ENCODE results near the gene WDFY1.

WDFY1 gene

DNA sequence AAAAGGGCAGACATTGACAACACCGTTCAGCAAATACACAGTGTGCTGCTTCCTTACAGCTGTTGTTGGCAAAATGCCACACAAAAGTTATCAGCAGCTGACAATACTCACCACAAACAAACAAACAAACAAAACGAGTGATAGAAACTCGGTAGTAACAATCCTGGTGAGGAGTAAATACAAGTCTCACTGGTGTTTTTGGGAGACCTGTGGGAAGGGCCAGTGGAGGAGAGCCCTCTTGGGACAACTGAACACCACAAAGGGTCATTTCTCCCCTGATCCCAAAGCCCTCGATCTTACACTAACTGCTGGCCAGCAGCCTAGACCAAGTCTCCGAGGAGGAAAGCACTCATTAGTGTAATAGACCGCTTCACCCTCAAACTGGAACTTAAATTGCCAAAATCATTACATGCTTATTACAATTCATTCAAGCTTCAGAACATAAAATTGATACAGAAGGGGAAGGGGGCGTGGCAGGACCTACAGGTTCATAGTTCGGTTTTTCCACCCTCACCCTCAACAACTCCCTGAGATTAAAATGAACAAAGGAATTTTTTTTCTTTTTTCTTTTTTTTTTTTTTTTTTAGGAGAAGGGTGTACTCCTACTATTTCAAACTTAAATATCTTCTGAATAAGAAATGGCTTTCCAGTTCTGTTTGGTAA lies 112.8 kb downstream of the WDFY1 start:
- TF ChIP-seq, protein P1, sequence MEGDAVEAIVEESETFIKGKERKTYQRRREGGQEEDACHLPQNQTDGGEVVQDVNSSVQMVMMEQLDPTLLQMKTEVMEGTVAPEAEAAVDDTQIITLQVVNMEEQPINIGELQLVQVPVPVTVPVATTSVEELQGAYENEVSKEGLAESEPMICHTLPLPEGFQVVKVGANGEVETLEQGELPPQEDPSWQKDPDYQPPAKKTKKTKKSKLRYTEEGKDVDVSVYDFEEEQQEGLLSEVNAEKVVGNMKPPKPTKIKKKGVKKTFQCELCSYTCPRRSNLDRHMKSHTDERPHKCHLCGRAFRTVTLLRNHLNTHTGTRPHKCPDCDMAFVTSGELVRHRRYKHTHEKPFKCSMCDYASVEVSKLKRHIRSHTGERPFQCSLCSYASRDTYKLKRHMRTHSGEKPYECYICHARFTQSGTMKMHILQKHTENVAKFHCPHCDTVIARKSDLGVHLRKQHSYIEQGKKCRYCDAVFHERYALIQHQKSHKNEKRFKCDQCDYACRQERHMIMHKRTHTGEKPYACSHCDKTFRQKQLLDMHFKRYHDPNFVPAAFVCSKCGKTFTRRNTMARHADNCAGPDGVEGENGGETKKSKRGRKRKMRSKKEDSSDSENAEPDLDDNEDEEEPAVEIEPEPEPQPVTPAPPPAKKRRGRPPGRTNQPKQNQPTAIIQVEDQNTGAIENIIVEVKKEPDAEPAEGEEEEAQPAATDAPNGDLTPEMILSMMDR (IDR thresholded peaks at IDR 0.05; ENCODE audit: extremely low read depth, insufficient read depth, missing control alignments), result no peak
- no peak for DNase-seq (ENCODE audit: low spot score)
- in situ Hi-C loops (cut with MboI; ENCODE audit: low pct_unique_long_range_greater_than_20kb, low sequenced_read_pairs, unreplicated experiment), result loop anchor here (10.0 kb wide), 1 partner anchor 48 kb away; no protein-coding TSS in a partner anchor

DNA sequence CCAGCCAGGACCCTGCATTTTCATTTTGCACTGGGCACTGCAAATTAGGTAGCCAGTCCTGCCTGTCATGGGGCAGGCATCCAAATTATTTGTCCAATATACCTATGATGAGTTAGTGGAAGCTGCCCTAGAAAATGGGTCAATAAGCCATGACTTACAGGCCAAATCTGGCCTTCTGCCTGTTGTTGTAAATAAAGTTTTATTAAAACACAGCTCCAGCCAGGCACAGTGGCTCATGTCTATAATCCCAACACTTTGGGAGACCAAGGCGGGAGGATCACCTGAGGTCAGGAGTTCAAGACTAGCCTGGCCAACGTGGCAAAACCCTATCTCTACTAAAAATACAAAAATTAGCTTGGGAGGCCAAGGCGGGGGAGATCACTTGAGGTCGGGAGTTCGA lies 116.0 kb downstream of the WDFY1 start:
- TF ChIP-seq, protein P1 (IDR thresholded peaks at IDR 0.05; ENCODE audit: extremely low read depth, insufficient read depth, missing control alignments), result no peak
- in situ Hi-C loops (cut with MboI; ENCODE audit: low pct_unique_long_range_greater_than_20kb, low sequenced_read_pairs, unreplicated experiment), result no loop called here
- DNase-seq (ENCODE audit: low spot score), result no peak

DNA sequence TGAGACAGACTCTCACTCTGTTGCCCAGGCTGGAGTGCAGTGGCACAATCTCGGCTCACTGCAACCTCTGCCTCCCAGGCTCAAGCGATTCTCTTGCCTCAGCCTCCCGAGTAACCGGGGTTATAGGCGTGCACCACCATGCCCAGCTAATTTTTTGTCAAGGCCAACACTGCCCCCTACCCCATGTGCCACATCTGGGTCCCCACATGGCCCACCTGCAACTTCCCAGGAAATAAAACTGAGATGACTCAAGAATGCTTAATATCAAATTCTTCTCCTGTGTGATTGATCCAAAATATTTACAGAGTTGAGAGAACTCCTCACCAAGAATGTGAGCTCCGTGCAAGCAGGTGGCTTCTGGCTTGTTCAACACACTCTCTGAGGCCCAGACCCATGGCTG lies 116.8 kb downstream of the WDFY1 start:
- TF ChIP-seq, protein P1 (IDR thresholded peaks at IDR 0.05; ENCODE audit: extremely low read depth, insufficient read depth, missing control alignments), result no peak

GRCh38 chr2:223826995-223827394 lies 118.1 kb downstream of the WDFY1 start:
- in situ Hi-C loops (cut with MboI; ENCODE audit: low pct_unique_long_range_greater_than_20kb, low sequenced_read_pairs, unreplicated experiment), result no loop called here
- TF ChIP-seq, protein P1 (IDR thresholded peaks at IDR 0.05; ENCODE audit: extremely low read depth, insufficient read depth, missing control alignments), result no peak
- DNase-seq (ENCODE audit: low spot score), result no peak

More for the DNA sequence above, 116.8 kb downstream of the WDFY1 start:
- in situ Hi-C loops (cut with MboI; ENCODE audit: low pct_unique_long_range_greater_than_20kb, low sequenced_read_pairs, unreplicated experiment), result no loop called here
- no peak for DNase-seq (ENCODE audit: low spot score)
